Ishikawa (cell line): ENCODE measurements around the gene PXDC1.

Experiments
- CEBPB ChIP-seq: IDR thresholded peaks from 2 replicates; pipeline ENCODE4 v1.6.1; 2012
- CREB1 ChIP-seq: IDR thresholded peaks from 2 replicates; pipeline ENCODE4 v1.6.1; 2012; ENCODE audit warnings: low read depth
- EGR1 ChIP-seq: IDR thresholded peaks from 2 replicates; pipeline ENCODE4 v1.6.1; 2012
- EP300 ChIP-seq: IDR thresholded peaks from 2 replicates; pipeline ENCODE4 v1.6.1; 2012; ENCODE audit warnings: borderline replicate concordance
- FOXM1 ChIP-seq: IDR thresholded peaks from 2 replicates; pipeline ENCODE4 v1.6.1; 2012; ENCODE audit warnings: low read depth, borderline replicate concordance
- NFIC ChIP-seq: IDR thresholded peaks from 2 replicates; pipeline ENCODE4 v1.6.1; 2012
- RAD21 ChIP-seq: IDR thresholded peaks from 2 replicates; pipeline ENCODE4 v1.6.1; 2012; ENCODE audit warnings: low read depth
- TCF12 ChIP-seq: IDR thresholded peaks from 2 replicates; pipeline ENCODE4 v1.6.1; 2012; ENCODE audit warnings: low read depth
- USF1 ChIP-seq: IDR thresholded peaks from 2 replicates; pipeline ENCODE4 v1.6.1; 2012
- YY1 ChIP-seq: IDR thresholded peaks from 2 replicates; pipeline ENCODE4 v1.6.1; 2012; ENCODE audit warnings: low read depth
- TF ChIP-seq, protein P1 (sequence below): IDR thresholded peaks from 2 replicates; pipeline ENCODE4 v1.6.1; 2012; ENCODE audit warnings: low read depth, mild to moderate bottlenecking

- TF ChIP-seq YY1 (no peak), EP300 (no peak), CEBPB (no peak), NFIC (no peak), EGR1 (no peak), RAD21 (no peak), FOXM1 (no peak), TCF12 (no peak), CREB1 (no peak), USF1 (no peak)
- TF ChIP-seq, protein P1, sequence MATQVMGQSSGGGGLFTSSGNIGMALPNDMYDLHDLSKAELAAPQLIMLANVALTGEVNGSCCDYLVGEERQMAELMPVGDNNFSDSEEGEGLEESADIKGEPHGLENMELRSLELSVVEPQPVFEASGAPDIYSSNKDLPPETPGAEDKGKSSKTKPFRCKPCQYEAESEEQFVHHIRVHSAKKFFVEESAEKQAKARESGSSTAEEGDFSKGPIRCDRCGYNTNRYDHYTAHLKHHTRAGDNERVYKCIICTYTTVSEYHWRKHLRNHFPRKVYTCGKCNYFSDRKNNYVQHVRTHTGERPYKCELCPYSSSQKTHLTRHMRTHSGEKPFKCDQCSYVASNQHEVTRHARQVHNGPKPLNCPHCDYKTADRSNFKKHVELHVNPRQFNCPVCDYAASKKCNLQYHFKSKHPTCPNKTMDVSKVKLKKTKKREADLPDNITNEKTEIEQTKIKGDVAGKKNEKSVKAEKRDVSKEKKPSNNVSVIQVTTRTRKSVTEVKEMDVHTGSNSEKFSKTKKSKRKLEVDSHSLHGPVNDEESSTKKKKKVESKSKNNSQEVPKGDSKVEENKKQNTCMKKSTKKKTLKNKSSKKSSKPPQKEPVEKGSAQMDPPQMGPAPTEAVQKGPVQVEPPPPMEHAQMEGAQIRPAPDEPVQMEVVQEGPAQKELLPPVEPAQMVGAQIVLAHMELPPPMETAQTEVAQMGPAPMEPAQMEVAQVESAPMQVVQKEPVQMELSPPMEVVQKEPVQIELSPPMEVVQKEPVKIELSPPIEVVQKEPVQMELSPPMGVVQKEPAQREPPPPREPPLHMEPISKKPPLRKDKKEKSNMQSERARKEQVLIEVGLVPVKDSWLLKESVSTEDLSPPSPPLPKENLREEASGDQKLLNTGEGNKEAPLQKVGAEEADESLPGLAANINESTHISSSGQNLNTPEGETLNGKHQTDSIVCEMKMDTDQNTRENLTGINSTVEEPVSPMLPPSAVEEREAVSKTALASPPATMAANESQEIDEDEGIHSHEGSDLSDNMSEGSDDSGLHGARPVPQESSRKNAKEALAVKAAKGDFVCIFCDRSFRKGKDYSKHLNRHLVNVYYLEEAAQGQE = no peak
Observed at GRCh38 chr6:3743541-3743940, 8.0 kb downstream of the PXDC1 start.
